HG03103 (cell line): ENCODE measurements around the gene ABTB2.
"Not testable (repeated sequence)": the region's sequence is repeated elsewhere in the genome, so short reads cannot be mapped to it uniquely, and the experiment has no call there.

ENCODE experiments used
- ATAC-seq: cut with Tn5 transposase; IDR thresholded peaks from one replicate; pipeline ENCODE4 v1.9.1; 2021; ENCODE audit warnings: low read depth; ENCODE audit not compliant: unreplicated experiment

ABTB2 gene

DNA sequence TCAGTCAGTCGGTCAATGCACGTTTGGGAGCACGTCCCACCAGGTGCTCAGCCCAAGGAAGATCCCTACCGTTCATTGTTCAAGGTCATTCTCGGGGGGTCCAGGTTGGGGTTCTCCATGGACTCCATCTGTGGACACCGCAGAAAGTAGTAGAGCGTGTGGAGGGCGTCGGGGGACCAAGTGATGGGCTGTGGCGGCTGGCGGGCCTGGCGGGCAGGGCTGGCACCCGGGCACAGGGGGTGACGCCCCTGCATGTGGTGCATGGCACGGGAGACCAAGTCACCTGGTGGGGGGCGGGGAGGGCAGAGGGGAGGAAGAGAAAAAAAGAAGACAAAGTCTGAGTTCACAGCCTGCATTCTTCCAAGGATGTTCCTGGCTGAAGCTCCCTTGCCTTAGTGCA is 160.6 kb downstream of the ABTB2 start:
- no peak for ATAC-seq

- no peak for ATAC-seq
Measured at GRCh38 chr11:34194576-34195335, 163.1 kb downstream of the ABTB2 start.

DNA sequence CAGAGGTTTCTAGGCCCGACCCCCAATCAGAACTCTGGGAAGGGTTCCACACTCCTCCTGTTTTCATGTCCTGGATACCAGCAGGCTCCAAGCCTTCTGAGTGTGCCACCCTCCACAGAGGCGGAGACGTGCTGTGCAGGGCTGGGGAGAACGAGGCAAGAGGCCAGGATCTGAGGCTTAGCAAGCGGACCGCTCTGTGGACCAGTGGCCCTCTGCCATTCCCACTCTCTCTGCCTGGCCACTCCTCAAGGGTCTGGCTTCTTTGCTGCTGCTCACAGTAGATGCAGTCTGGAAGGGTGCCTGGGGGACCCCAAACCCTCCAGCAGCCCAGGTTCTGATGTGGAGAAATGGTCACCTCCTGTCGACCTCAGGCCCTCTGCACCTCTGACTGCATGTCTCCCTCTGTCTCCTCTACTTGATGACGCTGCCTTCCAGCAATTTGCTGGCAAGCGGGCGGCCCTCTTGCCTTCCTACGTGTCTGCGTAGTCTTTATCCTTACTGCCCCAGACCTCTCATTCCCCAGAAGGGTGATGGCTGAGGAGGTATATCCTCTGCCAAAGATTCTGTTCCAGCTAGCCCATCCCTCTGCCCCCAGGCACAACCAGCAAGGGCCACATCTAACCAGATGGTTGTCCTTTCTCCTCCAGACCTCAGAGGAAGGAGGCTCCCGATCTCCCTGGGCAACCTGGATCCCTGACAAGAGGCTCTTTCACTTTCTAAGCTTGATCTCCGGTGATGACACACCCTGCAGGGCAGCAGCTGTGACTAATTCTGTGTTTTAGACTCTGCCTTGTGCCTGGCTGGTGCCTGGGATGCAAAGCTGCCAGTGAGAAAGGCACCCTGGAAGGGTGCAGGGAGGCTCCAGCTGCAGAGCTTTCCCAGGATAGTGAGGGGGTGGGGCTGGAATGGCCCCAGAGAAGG is 165.1 kb downstream of the ABTB2 start:
- no peak for ATAC-seq

DNA sequence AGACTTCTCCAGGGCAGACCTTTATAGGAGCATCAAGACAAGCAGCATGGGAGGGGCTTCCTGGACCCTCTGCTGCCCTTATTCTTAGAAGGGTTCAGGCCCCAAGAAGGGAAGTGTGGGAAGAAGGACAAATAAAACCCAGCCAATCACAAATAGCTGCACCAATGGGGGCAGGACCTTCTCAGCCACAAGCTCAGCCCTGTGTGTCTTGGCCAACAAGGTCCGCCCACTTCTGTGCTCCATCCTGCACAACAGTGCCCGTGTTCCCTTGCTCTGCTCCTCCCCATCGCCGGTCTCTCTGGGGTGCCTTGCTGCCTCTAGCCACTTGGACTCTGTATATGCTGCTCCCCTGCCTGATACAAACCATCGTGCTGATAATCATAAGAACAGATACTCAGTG is 166.2 kb downstream of the ABTB2 start:
- no peak for ATAC-seq

DNA sequence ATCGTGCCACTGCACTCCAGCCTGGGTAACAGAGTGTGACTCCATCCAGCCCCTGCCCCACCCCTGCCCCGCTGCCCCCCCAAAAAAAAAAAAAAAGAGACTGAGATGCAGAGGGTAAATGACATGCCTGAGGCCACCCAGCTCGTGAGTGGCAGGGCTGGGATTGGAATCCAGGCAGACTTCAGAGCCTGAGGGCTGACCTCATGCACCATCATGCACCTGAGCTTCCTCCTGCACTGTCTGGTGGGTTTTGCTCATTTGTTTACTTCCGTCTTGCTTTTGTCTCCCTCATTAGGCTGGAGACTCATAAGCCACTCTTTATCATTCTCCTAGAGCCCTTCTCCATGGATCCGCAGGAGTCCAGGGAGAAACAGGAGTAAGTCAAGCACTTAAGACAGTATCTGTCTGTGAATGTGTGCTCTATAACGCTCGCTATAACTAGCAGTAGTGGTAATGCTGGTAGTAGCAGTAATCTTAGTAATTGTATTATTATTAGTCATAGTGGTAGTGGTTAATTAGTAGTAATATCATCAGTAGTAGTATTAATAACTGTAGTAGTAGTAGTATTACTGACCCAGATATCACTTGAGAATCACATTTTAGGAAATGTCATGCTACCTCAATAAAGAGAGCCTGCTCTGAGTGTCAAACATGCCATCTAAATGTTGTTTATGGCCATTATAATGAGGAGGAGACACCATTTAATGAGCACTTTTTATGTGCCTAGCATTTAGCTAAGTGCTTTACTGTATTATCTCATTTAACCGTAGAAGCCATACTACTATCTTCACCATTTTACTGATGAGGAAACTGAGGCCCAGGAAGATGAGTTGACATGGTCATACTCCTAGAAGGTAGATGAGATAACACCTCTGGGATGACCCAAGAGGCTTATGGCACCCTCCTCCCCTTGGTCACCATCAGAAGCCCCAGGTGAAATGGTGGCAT is 167.3 kb downstream of the ABTB2 start:
- no peak for ATAC-seq

DNA sequence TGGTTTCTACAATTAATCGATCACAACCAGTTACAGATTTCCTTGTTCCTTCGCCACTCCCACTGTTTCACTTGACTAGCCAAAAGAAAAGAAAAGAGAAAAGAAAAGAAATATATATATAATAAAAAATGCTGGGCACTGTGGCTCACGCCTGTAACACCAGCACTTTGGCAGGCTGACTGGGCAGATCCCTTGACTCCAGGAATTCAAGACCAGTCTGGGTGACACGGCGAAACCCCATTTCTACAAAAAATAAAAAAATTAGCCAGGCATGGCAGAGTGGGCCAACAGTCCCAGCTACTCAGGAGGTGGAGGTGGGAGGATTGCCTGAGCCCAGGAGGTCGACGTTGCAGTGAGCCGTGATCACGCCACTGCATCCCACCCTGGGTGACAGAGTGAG is 168.6 kb downstream of the ABTB2 start:
- ATAC-seq: no peak

DNA sequence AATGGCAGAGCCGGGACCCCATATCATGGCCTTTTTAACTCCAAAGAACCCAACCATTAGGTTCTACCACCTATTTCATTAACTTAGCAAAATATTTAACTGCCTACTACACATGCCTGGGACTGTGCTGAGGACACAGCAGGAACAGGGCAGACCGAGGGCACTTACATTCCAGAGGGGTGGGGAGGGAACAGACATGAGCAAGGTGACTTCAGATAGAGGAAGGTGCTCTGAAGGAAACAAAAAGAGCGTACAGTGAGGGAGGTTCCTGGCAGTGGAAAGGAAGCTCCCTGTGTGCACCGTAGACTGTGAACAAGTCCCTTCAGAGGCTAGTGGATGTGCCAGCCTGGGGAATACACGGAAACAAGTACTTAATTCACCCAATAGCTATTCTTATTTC is 169.6 kb downstream of the ABTB2 start:
- no peak for ATAC-seq

DNA sequence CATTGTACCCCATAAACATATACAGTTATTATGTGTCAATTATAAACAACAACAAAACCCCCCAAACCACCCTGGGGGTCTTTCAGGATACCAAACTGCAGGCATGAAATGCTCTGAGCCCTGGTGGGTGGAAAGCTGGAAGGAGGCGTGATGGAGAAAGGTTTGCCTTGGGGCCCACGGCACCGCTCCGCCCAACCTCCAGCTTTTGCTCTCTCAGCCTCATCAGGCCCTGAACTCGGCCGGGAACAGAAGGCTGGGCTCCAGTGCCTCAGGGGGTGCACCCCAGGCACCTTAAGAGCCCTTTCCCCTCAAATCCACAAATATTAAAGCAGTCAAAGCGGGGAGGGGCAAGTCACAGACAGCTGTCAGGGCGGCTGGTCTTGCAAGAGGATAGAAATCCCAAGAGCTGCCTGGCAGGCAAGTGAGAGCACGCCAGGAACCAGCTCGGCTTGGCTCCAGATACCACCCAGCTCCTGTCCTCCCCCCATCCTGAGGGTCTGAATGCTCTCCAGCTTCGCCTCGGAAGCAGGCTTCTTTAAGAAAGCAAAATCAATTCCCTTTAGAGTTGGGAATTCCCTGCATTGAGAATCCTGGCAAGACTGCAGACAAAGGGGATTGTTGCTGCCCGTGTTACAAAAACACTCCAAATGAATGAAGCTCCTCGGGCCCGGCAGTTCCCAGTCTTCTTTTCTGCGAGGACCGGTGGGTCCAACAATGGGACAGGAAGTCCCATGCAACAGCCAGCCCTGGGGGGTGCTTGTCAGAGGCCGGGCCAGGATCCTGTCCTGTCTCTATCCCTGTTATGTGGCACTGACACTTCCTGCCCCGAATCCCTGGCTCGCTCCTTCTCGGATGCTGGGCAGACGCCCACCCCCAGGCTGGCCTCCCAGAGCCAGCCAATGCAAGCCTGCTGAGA is 171.6 kb downstream of the ABTB2 start:
- ATAC-seq: no peak

GRCh38 chr11:34184505-34185015 is 173.2 kb downstream of the ABTB2 start:
- no peak for ATAC-seq

GRCh38 chr11:34183848-34184391 is 173.9 kb downstream of the ABTB2 start:
- no peak for ATAC-seq

GRCh38 chr11:34182921-34183685 is 174.7 kb downstream of the ABTB2 start:
- ATAC-seq: no peak

DNA sequence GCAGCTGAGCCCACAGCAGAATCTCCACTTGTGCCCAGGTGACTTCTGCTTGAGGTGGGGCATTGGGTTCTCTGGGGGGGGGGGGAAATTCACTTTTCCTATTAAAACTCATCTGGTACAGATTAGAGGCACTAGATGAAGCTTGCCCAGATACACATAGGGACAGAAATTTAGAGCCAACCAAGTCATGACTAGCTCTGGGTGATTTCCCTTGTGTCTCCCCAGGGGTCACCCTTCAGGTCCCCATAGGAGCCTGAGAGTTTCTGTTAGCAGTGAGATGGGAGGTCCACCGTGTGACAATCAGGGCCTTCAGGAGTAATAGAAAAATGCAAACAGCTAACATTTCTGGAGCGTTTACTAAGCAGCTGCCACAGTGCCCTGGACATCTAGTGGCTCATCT is 175.4 kb downstream of the ABTB2 start:
- no peak for ATAC-seq

GRCh38 chr11:34181856-34182405 is 175.9 kb downstream of the ABTB2 start:
- no peak for ATAC-seq

GRCh38 chr11:34181251-34181650 is 176.6 kb downstream of the ABTB2 start:
- no peak for ATAC-seq

DNA sequence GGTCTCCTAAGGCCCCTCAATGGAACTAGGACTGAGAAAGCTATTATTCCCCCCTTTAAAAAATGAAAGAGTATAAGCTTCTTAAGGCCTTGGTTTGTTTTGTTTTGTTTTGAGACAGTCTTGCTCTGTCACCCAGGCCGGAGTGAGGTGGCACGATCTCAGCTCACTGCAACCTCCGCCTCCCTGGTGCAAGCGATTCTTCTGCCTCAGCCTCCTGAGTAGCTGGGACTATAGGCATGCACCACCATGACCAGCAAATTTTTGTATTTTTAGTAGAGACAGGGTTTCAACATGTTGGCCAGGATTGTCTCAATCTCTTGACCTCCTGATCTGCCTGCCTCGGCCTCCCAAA is 177.0 kb downstream of the ABTB2 start:
- ATAC-seq: not testable (repeated sequence)

DNA sequence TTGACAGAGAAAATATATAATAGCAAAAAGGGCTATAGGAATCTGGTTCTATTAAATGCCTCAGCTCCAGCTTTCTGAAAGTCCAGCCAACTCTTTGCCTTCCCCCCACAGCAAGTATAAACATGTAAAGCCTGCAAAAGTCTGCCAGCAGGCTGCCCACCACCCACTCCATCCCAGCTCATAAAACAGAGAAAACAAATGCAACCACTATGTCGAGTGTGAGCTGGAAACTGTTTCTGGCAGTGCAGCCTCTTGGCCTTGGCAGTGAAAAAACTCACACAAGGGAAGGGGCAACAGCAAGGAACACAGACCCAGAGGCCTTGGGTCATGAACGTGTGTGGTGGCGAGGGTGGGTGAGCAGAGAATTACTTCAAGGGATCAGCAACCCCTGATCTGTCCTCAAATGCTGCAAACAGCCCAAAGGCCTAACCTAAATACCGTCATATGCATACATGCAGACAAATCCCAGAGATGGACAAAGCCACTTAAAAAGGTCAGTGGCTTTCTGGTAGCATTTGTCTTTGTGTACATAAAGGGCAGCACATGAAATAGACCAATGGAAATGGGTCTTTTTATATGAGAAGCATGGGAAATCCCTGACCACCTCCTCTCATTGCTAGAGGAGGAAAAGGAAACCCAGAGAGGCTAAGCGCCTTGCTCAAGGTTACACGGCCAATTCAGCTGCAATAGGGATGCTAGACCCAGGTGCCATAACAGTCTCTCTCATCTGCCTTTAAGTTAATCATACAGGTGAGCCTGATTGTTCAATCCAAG is 177.6 kb downstream of the ABTB2 start:
- no peak for ATAC-seq

- no peak for ATAC-seq
Measured at GRCh38 chr11:34179026-34179675, 178.7 kb downstream of the ABTB2 start.
